ENCODE results near the gene DCDC1.

Gene DCDC1

GRCh38 chr11:30815619-30816018 is 553.9 kb downstream of the DCDC1 start:
- TF ChIP-seq, protein P1, sequence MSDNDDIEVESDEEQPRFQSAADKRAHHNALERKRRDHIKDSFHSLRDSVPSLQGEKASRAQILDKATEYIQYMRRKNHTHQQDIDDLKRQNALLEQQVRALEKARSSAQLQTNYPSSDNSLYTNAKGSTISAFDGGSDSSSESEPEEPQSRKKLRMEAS (IDR thresholded peaks at IDR 0.05; ENCODE audit: low read depth, low read length), result no peak
- TF ChIP-seq, protein P2, sequence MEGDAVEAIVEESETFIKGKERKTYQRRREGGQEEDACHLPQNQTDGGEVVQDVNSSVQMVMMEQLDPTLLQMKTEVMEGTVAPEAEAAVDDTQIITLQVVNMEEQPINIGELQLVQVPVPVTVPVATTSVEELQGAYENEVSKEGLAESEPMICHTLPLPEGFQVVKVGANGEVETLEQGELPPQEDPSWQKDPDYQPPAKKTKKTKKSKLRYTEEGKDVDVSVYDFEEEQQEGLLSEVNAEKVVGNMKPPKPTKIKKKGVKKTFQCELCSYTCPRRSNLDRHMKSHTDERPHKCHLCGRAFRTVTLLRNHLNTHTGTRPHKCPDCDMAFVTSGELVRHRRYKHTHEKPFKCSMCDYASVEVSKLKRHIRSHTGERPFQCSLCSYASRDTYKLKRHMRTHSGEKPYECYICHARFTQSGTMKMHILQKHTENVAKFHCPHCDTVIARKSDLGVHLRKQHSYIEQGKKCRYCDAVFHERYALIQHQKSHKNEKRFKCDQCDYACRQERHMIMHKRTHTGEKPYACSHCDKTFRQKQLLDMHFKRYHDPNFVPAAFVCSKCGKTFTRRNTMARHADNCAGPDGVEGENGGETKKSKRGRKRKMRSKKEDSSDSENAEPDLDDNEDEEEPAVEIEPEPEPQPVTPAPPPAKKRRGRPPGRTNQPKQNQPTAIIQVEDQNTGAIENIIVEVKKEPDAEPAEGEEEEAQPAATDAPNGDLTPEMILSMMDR (IDR thresholded peaks at IDR 0.05; ENCODE audit: low read depth, low read length), result no peak
- no peak for TF ChIP-seq MYC (IDR thresholded peaks at IDR 0.05; ENCODE audit: low read depth, low read length)
- no peak for TF ChIP-seq POLR2A (IDR thresholded peaks at IDR 0.05; ENCODE audit: extremely low read depth, insufficient read length)
- DNase-seq (ENCODE audit: low read depth), result no peak
- no peak overlapping the region for H3K4me3 ChIP-seq (ENCODE audit: low read depth, low read length)

DNA sequence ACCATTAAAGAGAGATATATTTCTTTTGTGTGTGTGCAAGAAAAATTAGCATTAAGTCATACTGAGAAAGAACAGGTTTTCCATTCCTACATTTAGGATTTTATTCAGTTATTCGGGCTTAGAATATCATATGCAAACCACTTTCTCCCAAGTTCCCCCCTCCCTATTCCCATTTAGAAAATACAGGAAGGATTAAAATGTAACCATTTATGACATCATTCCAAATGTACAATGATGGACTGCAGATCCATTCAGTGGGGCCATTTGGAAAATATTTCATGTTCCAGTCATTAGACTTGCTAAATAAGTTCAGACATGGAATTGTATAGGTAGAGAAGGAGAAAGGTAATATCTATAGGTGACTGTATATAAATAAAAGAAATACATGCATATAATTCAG is 554.8 kb downstream of the DCDC1 start:
- no peak overlapping the region for H3K4me3 ChIP-seq (ENCODE audit: low read depth, low read length)
- no peak for DNase-seq (ENCODE audit: low read depth)
- TF ChIP-seq, protein P1 (IDR thresholded peaks at IDR 0.05; ENCODE audit: low read depth, low read length), result no peak
- TF ChIP-seq, protein P2 (IDR thresholded peaks at IDR 0.05; ENCODE audit: low read depth, low read length), result no peak
- TF ChIP-seq POLR2A (IDR thresholded peaks at IDR 0.05; ENCODE audit: extremely low read depth, insufficient read length), result no peak
- no peak for TF ChIP-seq MYC (IDR thresholded peaks at IDR 0.05; ENCODE audit: low read depth, low read length)
